Measurements from ENCODE around the gene KCNQ2. TPM values are rescaled to one million over a fixed set of nuclear protein-coding genes. Genes with fewer than 3 reads are reported as not detected.

Gene KCNQ2
- total and polyA plus RNA-seq, 4 donors = not detected

DNA sequence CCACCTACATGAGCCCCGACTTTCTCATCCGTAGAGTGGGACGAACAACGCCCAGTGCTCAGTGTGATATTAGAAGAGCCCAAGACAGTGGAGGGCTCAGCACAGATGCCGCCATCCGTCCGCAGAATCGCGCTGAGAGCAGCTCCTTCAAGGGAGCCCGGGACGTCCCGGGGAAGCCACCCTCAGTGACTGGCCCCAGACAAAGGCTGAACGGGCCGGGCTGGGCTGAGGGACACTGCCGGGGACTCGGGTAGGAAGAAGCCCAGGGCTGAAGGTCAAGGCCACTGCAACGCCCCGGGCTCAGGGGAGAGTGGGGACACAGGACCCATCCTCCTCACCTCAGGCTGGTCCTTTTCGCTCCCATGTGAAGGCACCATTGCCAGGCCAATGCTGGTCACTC is 98.5 kb downstream of the KCNQ2 start:
- intact Hi-C loops (cut with DNase I) = no loop called here
- no peak for DNase-seq
- no peak overlapping the region for H3K27ac ChIP-seq (ENCODE audit: low read depth in 1 of 2, low read length in 2 of 2)
- H3K36me3 ChIP-seq (ENCODE audit: control insufficient read depth in 1 of 2, insufficient read depth in 2 of 2, low read length in 1 of 2) = no peaks in the 10 kb centered on the region
- H3K9me3 ChIP-seq (ENCODE audit: control insufficient read depth, low read length) = no peaks in the 10 kb centered on the region
- no peak for ATAC-seq (ENCODE audit: low FRiP score)
- no peaks in the 10 kb centered on the region for H3K27me3 ChIP-seq (ENCODE audit: control insufficient read depth in 1 of 2, insufficient read depth in 2 of 2, low read length in 1 of 2)
- H3K4me1 ChIP-seq (ENCODE audit: control insufficient read depth in 1 of 2, insufficient read depth in 2 of 2, low read length in 2 of 2) = no peaks in the 10 kb centered on the region
- H3K4me3 ChIP-seq (ENCODE audit: low read length in 2 of 2) = no peak overlapping the region
- WGBS, 2 donors = 80 to 83% methylated on average over 19 of the region's 19 CpGs

DNA sequence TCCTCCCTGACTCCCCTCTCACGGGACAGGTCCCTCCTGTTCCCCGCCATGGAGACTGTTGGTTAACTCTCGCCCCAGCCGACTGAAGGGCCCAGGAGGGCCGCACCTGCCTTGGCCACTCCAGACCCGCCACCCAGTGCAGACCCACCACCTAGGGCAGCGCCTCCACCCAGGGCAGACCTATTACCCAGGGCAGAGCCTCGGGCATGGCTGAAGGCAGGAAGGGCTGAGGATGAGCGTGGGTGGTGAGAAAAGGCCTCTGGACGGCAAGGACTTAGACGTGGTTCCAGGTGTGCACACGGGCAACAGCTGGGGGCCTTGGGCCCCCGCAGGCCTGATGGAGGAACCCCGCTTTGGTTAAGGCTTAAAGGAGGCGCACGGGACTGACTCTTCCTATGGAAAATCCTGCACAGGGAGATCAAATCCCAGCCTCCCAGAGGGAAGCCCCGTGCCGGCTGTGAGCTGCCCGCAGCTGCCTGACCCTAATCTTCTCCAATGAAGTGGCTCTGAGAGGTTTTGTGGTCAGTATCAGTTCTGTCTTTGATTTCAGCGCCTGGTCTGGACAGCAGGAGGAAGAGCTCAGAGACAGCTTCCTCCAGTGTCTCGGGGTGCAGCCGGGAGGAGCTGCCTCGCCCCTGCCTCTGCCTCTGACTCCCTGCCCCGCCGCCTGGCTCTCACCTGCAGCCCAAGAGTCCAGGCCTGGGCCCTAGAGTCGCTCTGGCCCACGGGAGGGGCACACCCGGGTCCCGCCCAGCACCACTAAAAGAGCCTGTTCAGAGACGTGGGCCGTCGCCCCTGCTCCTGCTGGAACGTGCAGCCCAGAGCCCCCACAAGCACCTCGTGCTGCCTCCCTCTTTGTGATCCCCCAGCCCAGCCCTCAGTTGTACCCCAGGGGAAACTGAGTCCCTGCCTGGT is 99.2 kb downstream of the KCNQ2 start:
- intact Hi-C loops (cut with DNase I) = no loop called here
- Histone ChIP-seq H3K4me1 (ENCODE audit: control insufficient read depth in 1 of 2, insufficient read depth in 2 of 2, low read length in 2 of 2) (no peaks in the 10 kb centered on the region), H3K36me3 (ENCODE audit: control insufficient read depth in 1 of 2, insufficient read depth in 2 of 2, low read length in 1 of 2) (no peaks in the 10 kb centered on the region), H3K4me3 (ENCODE audit: low read length in 2 of 2) (no peak overlapping the region), H3K27ac (ENCODE audit: low read depth in 1 of 2, low read length in 2 of 2) (no peak overlapping the region), H3K9me3 (ENCODE audit: control insufficient read depth, low read length) (no peaks in the 10 kb centered on the region), H3K27me3 (ENCODE audit: control insufficient read depth in 1 of 2, insufficient read depth in 2 of 2, low read length in 1 of 2) (no peaks in the 10 kb centered on the region)
- no peak for DNase-seq
- WGBS, 2 donors = 71 to 74% methylated on average over 31 to 34 of the region's 34 CpGs
- no peak for ATAC-seq (ENCODE audit: low FRiP score)

DNA sequence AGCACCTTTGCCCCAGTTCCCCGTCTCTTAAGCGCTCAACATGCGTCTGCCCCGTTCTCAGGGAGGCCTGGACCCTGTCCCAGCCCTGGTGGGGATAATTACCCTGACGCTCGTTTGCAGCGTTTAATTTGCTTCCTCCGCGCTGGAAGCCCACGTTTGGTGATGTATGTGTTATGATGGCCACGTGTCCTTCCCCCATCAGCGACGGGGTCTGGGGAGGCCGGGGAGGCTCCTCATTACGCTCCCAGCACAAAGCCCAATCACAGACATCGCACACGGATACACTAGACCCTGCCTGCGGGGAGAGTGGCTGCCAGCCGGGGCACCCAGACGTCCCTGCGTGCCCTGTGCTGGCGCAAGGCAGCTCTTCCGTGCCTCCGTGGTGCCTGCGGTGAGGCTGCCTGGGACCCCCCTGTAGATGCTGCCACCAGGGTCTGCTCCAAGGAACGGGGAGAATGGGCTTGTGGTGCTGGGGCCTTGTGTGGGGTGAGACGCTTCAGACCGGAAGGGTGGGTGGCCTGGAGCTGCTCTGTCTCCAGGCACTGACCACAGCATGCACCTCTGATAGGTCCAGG is 101.1 kb downstream of the KCNQ2 start:
- no peaks in the 10 kb centered on the region for H3K36me3 ChIP-seq (ENCODE audit: control insufficient read depth in 1 of 2, insufficient read depth in 2 of 2, low read length in 1 of 2)
- DNase-seq (no peak), ATAC-seq (ENCODE audit: low FRiP score) (no peak)
- no peaks in the 10 kb centered on the region for H3K4me1 ChIP-seq (ENCODE audit: control insufficient read depth in 1 of 2, insufficient read depth in 2 of 2, low read length in 2 of 2)
- intact Hi-C loops (cut with DNase I) = no loop called here
- H3K27me3 ChIP-seq (ENCODE audit: control insufficient read depth in 1 of 2, insufficient read depth in 2 of 2, low read length in 1 of 2) = no peaks in the 10 kb centered on the region
- WGBS, 2 donors = 67 to 72% methylated on average over 28 of the region's 28 CpGs
- no peaks in the 10 kb centered on the region for H3K9me3 ChIP-seq (ENCODE audit: control insufficient read depth, low read length)
- H3K4me3 ChIP-seq (ENCODE audit: low read length in 2 of 2) = no peak overlapping the region
- H3K27ac ChIP-seq (ENCODE audit: low read depth in 1 of 2, low read length in 2 of 2) = no peak overlapping the region

DNA sequence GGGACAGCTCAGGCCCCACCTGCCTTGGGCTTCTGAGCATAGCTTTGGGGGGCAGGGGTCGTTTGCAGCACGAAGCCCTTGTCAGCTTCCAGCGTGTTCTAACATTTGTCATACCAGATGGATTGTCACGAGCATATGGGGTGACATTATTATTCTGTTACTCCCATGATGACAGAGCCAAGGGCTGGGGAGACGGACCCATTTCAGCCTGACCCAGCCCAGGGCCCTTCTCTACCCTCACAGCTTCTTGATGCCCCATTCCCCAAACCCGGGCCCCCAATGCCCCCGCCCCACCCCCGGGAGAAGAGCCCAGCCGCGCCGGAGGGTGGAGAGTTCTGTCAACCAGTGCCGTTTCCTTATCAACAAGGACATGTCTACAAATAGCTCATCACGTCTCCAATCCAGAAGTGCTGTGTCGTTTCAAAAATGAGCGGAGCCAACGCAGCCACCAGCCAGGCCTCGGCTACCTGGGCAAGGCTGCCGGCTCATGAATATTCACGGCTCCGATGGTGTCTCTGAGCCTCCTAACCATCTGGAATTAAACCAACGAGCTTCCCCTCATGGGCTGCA is 101.8 kb downstream of the KCNQ2 start:
- no peaks in the 10 kb centered on the region for H3K27me3 ChIP-seq (ENCODE audit: control insufficient read depth in 1 of 2, insufficient read depth in 2 of 2, low read length in 1 of 2)
- WGBS, 2 donors = 18 to 28% methylated on average over 21 of the region's 21 CpGs
- no peaks in the 10 kb centered on the region for H3K4me1 ChIP-seq (ENCODE audit: control insufficient read depth in 1 of 2, insufficient read depth in 2 of 2, low read length in 2 of 2)
- no peaks in the 10 kb centered on the region for H3K9me3 ChIP-seq (ENCODE audit: control insufficient read depth, low read length)
- no peaks in the 10 kb centered on the region for H3K36me3 ChIP-seq (ENCODE audit: control insufficient read depth in 1 of 2, insufficient read depth in 2 of 2, low read length in 1 of 2)
- intact Hi-C loops (cut with DNase I) = no loop called here
- no peak overlapping the region for H3K4me3 ChIP-seq (ENCODE audit: low read length in 2 of 2)
- DNase-seq (no peak), ATAC-seq (ENCODE audit: low FRiP score) (no peak)
- H3K27ac ChIP-seq (ENCODE audit: low read depth in 1 of 2, low read length in 2 of 2) = no peak overlapping the region

DNA sequence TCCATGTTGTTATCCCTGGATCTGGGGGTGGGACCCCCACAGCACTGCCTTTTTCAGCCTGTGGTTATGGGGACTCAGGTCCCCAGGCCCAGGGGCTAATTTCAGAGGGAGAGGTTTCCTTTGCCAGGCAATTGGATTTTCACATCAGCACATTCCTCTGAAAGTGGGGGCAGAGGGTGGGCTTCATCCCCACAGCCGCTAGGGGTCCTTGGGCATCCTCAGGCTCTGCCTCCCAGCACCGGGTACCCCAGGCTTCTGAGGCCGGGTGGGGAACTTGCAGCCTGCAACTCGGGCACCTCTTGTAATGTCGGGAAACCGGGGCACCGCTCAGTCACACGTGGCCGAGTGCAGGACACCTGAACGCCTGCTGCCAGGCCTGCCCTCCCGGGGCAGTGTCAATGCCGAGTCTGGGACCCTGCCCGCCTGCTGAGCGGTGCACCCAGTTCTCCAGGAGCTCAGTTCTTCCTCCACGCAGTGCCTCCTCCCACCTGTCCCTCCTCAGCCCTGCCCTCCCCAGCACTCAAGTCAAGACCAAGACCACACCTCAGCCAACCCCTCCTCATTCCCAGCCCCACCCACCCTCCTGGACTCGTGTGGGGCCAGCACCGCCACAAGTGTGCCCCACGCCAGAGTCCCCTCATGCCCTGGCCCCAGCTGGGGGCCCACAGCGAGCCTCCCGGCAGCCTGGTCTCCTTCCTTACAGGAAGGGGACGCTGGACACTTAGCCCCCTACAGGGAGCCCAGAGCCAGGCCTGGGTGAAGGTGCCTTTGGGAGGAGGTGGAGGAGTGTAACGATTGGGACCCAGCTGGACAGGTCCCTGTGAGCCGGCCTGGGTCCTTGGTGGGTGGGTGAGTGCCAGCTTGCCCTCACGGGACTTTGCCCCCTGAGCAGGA is 102.5 kb downstream of the KCNQ2 start:
- H3K36me3 ChIP-seq (ENCODE audit: control insufficient read depth in 1 of 2, insufficient read depth in 2 of 2, low read length in 1 of 2) = no peaks in the 10 kb centered on the region
- ATAC-seq (ENCODE audit: low FRiP score) (no peak), DNase-seq (no peak)
- 57 to 60% methylated on average over 24 of the region's 24 CpGs for WGBS, 2 donors
- no peak overlapping the region for H3K4me3 ChIP-seq (ENCODE audit: low read length in 2 of 2)
- no peak overlapping the region for H3K27ac ChIP-seq (ENCODE audit: low read depth in 1 of 2, low read length in 2 of 2)
- no peaks in the 10 kb centered on the region for H3K9me3 ChIP-seq (ENCODE audit: control insufficient read depth, low read length)
- intact Hi-C loops (cut with DNase I) = no loop called here
- no peaks in the 10 kb centered on the region for H3K27me3 ChIP-seq (ENCODE audit: control insufficient read depth in 1 of 2, insufficient read depth in 2 of 2, low read length in 1 of 2)
- no peaks in the 10 kb centered on the region for H3K4me1 ChIP-seq (ENCODE audit: control insufficient read depth in 1 of 2, insufficient read depth in 2 of 2, low read length in 2 of 2)

DNA sequence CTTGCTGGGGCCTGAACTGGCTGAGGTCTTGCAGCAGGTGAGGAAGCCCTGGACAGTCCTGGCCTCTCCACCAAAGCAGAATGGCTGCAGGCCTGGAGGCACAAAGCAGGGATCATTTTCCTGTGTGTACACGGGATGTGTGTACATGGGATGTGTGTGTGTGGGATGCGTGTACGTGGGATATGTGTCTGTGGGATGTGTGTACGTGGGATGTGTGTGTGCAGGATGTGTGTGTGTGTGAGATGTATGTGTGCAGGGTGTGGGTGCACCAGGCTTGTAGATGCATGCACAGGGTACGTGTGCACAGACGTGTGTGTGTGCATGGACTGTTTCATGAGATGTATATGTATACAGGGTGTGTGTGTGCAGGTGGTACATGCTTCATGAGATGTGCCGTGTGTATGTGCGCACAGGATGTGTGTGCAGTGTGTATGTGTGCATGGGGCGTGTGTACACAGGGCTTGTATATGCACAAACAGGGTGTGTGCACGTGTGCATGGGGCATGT is 103.4 kb downstream of the KCNQ2 start:
- ATAC-seq (ENCODE audit: low FRiP score) (no peak), DNase-seq (no peak)
- no peaks in the 10 kb centered on the region for H3K4me1 ChIP-seq (ENCODE audit: control insufficient read depth in 1 of 2, insufficient read depth in 2 of 2, low read length in 2 of 2)
- WGBS, 2 donors = 86 to 87% methylated on average over 10 of the region's 10 CpGs
- no peak overlapping the region for H3K4me3 ChIP-seq (ENCODE audit: low read length in 2 of 2)
- no peaks in the 10 kb centered on the region for H3K27me3 ChIP-seq (ENCODE audit: control insufficient read depth in 1 of 2, insufficient read depth in 2 of 2, low read length in 1 of 2)
- no peaks in the 10 kb centered on the region for H3K9me3 ChIP-seq (ENCODE audit: control insufficient read depth, low read length)
- no peaks in the 10 kb centered on the region for H3K36me3 ChIP-seq (ENCODE audit: control insufficient read depth in 1 of 2, insufficient read depth in 2 of 2, low read length in 1 of 2)
- no peak overlapping the region for H3K27ac ChIP-seq (ENCODE audit: low read depth in 1 of 2, low read length in 2 of 2)
- intact Hi-C loops (cut with DNase I) = no loop called here

DNA sequence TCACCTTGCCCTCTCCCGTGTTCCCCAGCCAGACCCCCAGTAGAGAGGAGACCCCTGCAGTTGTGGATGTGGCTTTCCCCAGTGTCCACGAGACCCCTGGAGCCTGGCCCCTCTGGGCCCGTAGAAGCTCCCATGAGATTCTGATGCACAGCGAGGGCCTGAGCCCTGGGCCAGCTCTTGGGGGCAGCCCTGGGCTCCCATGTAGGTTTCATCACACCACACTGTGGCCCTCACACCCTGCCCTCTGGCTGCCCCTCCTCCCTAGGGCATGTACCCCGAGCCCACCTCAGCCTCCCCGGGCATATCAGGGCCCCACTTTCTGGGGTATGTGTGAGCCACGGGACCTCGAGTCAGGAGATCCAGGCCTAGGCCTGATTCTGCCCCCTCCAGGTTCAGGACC is 104.3 kb downstream of the KCNQ2 start:
- H3K27me3 ChIP-seq (ENCODE audit: control insufficient read depth in 1 of 2, insufficient read depth in 2 of 2, low read length in 1 of 2) = no peaks in the 10 kb centered on the region
- H3K4me1 ChIP-seq (ENCODE audit: control insufficient read depth in 1 of 2, insufficient read depth in 2 of 2, low read length in 2 of 2) = no peaks in the 10 kb centered on the region
- no peak for DNase-seq
- no peak for ATAC-seq (ENCODE audit: low FRiP score)
- no peaks in the 10 kb centered on the region for H3K9me3 ChIP-seq (ENCODE audit: control insufficient read depth, low read length)
- H3K4me3 ChIP-seq (ENCODE audit: low read length in 2 of 2) = no peak overlapping the region
- no peak overlapping the region for H3K27ac ChIP-seq (ENCODE audit: low read depth in 1 of 2, low read length in 2 of 2)
- no peaks in the 10 kb centered on the region for H3K36me3 ChIP-seq (ENCODE audit: control insufficient read depth in 1 of 2, insufficient read depth in 2 of 2, low read length in 1 of 2)
- 66 to 74% methylated on average over 8 of the region's 8 CpGs for whole genome bisulfite sequencing, 2 donors
- intact Hi-C loops (cut with DNase I) = no loop called here

DNA sequence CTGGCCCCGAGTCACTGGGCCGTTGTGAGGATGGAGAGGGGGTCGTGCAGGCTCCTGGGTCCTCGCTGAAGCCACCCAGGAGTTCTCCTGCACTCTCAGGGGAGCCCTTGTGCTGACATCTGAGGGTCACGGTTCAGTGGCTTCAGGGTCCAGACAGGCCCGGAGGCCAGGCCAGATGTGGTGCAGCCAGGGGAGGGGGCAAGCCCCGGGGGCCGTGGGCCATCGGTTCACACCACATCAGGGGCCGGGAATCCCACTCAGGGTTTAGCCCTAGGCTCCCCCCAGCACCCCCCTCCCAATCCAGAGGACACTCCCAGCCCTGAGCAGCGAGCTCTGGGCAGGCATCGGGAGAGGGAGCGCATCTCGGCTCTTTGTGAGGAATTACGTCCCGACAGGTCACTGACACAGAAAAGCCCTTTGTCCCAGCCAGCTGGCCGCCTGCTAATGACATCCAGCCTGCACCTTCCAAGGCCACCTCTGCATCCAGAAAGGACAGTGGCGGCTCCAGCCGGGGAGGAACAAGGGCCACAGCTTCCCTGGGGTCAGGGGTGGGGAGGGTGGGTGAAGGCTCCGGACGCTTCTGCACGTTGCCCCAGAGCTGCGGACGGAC is 104.9 kb downstream of the KCNQ2 start:
- intact Hi-C loops (cut with DNase I) = no loop called here
- no peaks in the 10 kb centered on the region for H3K4me1 ChIP-seq (ENCODE audit: control insufficient read depth in 1 of 2, insufficient read depth in 2 of 2, low read length in 2 of 2)
- no peaks in the 10 kb centered on the region for H3K9me3 ChIP-seq (ENCODE audit: control insufficient read depth, low read length)
- DNase-seq (no peak), ATAC-seq (ENCODE audit: low FRiP score) (no peak)
- no peak overlapping the region for H3K4me3 ChIP-seq (ENCODE audit: low read length in 2 of 2)
- no peak overlapping the region for H3K27ac ChIP-seq (ENCODE audit: low read depth in 1 of 2, low read length in 2 of 2)
- H3K36me3 ChIP-seq (ENCODE audit: control insufficient read depth in 1 of 2, insufficient read depth in 2 of 2, low read length in 1 of 2) = no peaks in the 10 kb centered on the region
- WGBS, 2 donors = 27 to 32% methylated on average over 24 of the region's 24 CpGs
- H3K27me3 ChIP-seq (ENCODE audit: control insufficient read depth in 1 of 2, insufficient read depth in 2 of 2, low read length in 1 of 2) = no peaks in the 10 kb centered on the region
